Tibial nerve (tissue), 4 donors: ENCODE data around the gene RPL26.

Source experiments
- EP300 ChIP-seq, 2 donors: sonication (generic); formaldehyde crosslinking; IDR thresholded peaks; one replicate each; pipeline ENCODE4 v1.6.1; 2017; ENCODE audit warnings: antibody characterized with exemption in 2 of 2, mild to moderate bottlenecking in 1 of 2
- POLR2A ChIP-seq, 2 donors: fragments of 450-650 bp; IDR thresholded peaks; one replicate each; pipeline ENCODE4 v1.6.1; 2017; ENCODE audit warnings: antibody characterized with exemption in 2 of 2, mild to moderate bottlenecking in 2 of 2, moderate library complexity in 2 of 2
- TF ChIP-seq, protein P1 (sequence below), 5 experiments: fragments of 200-600 bp in 3 of 5; fragments of 450-650 bp in 2 of 5; sonication (generic) in 3 of 5; IDR thresholded peaks; one replicate each; pipeline ENCODE4 v1.5.1; 2016 to 2019; ENCODE audit warnings: antibody characterized with exemption in 5 of 5, mild to moderate bottlenecking in 3 of 5, moderate library complexity in 2 of 5

DNA sequence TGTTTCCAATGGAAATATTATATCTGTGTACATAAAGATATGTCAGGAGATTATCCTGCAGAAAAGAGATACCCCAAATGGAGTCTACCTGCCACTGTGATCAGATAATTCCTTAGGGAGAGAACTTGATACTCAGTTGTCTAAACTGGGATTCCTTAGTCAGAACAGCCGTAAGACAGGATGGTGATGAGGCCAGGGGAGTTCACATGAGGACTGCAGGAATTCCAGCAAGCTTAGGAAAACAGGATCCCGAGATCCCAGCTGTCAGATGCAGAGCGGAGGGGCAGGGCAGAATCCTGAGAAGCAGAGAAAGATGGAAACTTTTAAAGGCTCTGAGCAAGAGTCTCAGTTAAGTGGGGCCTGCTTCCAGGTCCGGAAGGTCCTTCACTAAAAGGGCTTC is 11.2 kb downstream of the RPL26 start:
- TF ChIP-seq, protein P1, sequence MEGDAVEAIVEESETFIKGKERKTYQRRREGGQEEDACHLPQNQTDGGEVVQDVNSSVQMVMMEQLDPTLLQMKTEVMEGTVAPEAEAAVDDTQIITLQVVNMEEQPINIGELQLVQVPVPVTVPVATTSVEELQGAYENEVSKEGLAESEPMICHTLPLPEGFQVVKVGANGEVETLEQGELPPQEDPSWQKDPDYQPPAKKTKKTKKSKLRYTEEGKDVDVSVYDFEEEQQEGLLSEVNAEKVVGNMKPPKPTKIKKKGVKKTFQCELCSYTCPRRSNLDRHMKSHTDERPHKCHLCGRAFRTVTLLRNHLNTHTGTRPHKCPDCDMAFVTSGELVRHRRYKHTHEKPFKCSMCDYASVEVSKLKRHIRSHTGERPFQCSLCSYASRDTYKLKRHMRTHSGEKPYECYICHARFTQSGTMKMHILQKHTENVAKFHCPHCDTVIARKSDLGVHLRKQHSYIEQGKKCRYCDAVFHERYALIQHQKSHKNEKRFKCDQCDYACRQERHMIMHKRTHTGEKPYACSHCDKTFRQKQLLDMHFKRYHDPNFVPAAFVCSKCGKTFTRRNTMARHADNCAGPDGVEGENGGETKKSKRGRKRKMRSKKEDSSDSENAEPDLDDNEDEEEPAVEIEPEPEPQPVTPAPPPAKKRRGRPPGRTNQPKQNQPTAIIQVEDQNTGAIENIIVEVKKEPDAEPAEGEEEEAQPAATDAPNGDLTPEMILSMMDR (IDR thresholded peaks at IDR 0.05), result no peak
- TF ChIP-seq EP300 (IDR thresholded peaks at IDR 0.05) (no peak), POLR2A (IDR thresholded peaks at IDR 0.05) (no peak)
